ENCODE results near the gene ADAMTS9.

ADAMTS9 gene

GRCh38 chr3:64659617-64659978 lies 28.2 kb downstream of the ADAMTS9 start:
- Histone ChIP-seq H3K4me3 (ENCODE audit: low read length) (no peak overlapping the region), H3K27ac (ENCODE audit: low read depth, low read length) (no peak overlapping the region), H3K27me3 (ENCODE audit: control insufficient read depth, insufficient read depth, low read length) (no peaks in the 10 kb centered on the region), H3K9ac (ENCODE audit: low read length) (no peak overlapping the region), H3K36me3 (ENCODE audit: control insufficient read depth, insufficient read depth, low read length) (peaks cover 2% of the 10 kb centered on the region), H3K4me1 (ENCODE audit: control insufficient read depth, insufficient read depth, low read length) (peaks cover 3% of the 10 kb centered on the region)

DNA sequence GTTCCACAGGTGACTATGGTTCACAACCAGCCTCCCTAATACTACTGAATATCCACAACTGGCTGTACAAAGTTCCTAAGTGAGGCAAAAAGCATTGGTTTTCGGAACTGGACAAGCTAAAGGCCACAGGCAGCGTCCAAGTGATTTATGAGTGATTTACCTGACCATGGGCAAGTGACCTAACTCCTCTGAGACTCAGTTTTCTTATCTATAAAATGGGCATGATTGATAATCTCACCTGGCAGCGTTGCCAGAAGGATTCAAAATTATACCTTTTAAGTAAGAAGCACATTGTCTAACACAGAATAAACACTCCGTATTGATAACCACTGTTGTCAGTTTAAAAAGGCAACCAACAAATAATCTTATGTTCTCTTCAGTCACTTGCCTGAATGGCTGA lies 29.8 kb downstream of the ADAMTS9 start:
- H3K9ac ChIP-seq (ENCODE audit: low read length): no peak overlapping the region
- H3K27ac ChIP-seq (ENCODE audit: low read depth, low read length): no peak overlapping the region
- H3K36me3 ChIP-seq (ENCODE audit: control insufficient read depth, insufficient read depth, low read length): peaks cover 2% of the 10 kb centered on the region
- no peak overlapping the region for H3K4me3 ChIP-seq (ENCODE audit: low read length)
- no peaks in the 10 kb centered on the region for H3K4me1 ChIP-seq (ENCODE audit: control insufficient read depth, insufficient read depth, low read length)
- H3K27me3 ChIP-seq (ENCODE audit: control insufficient read depth, insufficient read depth, low read length): no peaks in the 10 kb centered on the region

DNA sequence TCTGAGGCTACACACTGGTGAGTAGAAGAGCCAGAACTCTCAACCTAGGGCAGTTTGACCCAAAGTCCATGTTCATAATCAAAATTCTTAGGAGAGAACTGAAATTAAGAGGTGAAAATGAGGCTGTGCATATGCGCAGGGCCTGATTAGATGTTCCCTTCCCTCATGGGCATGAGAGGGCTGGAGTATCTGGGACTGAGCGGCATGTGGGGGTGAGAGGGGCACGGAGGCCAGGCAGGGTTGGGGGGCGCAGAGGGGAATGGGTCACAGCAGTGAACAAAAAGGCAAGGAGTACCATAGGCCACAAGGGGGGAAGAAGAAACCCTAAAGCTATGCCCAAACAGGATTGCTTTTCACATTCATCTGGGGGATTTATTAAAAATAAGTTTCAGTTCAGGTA lies 31.3 kb downstream of the ADAMTS9 start:
- H3K36me3 ChIP-seq (ENCODE audit: control insufficient read depth, insufficient read depth, low read length): peaks cover 2% of the 10 kb centered on the region
- H3K4me3 ChIP-seq (ENCODE audit: low read length): no peak overlapping the region
- no peak overlapping the region for H3K27ac ChIP-seq (ENCODE audit: low read depth, low read length)
- no peaks in the 10 kb centered on the region for H3K4me1 ChIP-seq (ENCODE audit: control insufficient read depth, insufficient read depth, low read length)
- H3K9ac ChIP-seq (ENCODE audit: low read length): no peak overlapping the region
- no peaks in the 10 kb centered on the region for H3K27me3 ChIP-seq (ENCODE audit: control insufficient read depth, insufficient read depth, low read length)

- peaks cover 8% of the 10 kb centered on the region for H3K4me1 ChIP-seq (ENCODE audit: control insufficient read depth, insufficient read depth, low read length)
- no peaks in the 10 kb centered on the region for H3K27me3 ChIP-seq (ENCODE audit: control insufficient read depth, insufficient read depth, low read length)
- no peak overlapping the region for H3K9ac ChIP-seq (ENCODE audit: low read length)
- peaks cover 2% of the 10 kb centered on the region for H3K36me3 ChIP-seq (ENCODE audit: control insufficient read depth, insufficient read depth, low read length)
- no peak overlapping the region for H3K4me3 ChIP-seq (ENCODE audit: low read length)
- H3K27ac ChIP-seq (ENCODE audit: low read depth, low read length): no peak overlapping the region
Observed at GRCh38 chr3:64655160-64655559, 32.6 kb downstream of the ADAMTS9 start.

- Histone ChIP-seq H3K4me3 (ENCODE audit: low read length) (no peak overlapping the region), H3K27ac (ENCODE audit: low read depth, low read length) (no peak overlapping the region), H3K36me3 (ENCODE audit: control insufficient read depth, insufficient read depth, low read length) (peaks cover 2% of the 10 kb centered on the region), H3K4me1 (ENCODE audit: control insufficient read depth, insufficient read depth, low read length) (peaks cover 8% of the 10 kb centered on the region), H3K9ac (ENCODE audit: low read length) (no peak overlapping the region), H3K27me3 (ENCODE audit: control insufficient read depth, insufficient read depth, low read length) (no peaks in the 10 kb centered on the region)
Observed at GRCh38 chr3:64654013-64654412, 33.8 kb downstream of the ADAMTS9 start.

- no peak overlapping the region for H3K27ac ChIP-seq (ENCODE audit: low read depth, low read length)
- no peak overlapping the region for H3K4me3 ChIP-seq (ENCODE audit: low read length)
- H3K9ac ChIP-seq (ENCODE audit: low read length): no peak overlapping the region
- peaks cover 8% of the 10 kb centered on the region for H3K4me1 ChIP-seq (ENCODE audit: control insufficient read depth, insufficient read depth, low read length)
- H3K36me3 ChIP-seq (ENCODE audit: control insufficient read depth, insufficient read depth, low read length): no peaks in the 10 kb centered on the region
- no peaks in the 10 kb centered on the region for H3K27me3 ChIP-seq (ENCODE audit: control insufficient read depth, insufficient read depth, low read length)
Observed at GRCh38 chr3:64653101-64653500, 34.7 kb downstream of the ADAMTS9 start.

GRCh38 chr3:64651741-64652241 lies 36.0 kb downstream of the ADAMTS9 start:
- Histone ChIP-seq H3K27ac (ENCODE audit: low read depth, low read length) (no peak overlapping the region), H3K36me3 (ENCODE audit: control insufficient read depth, insufficient read depth, low read length) (no peaks in the 10 kb centered on the region), H3K4me1 (ENCODE audit: control insufficient read depth, insufficient read depth, low read length) (peaks cover 8% of the 10 kb centered on the region), H3K27me3 (ENCODE audit: control insufficient read depth, insufficient read depth, low read length) (no peaks in the 10 kb centered on the region), H3K4me3 (ENCODE audit: low read length) (no peak overlapping the region), H3K9ac (ENCODE audit: low read length) (no peak overlapping the region)

- Histone ChIP-seq H3K27me3 (ENCODE audit: control insufficient read depth, insufficient read depth, low read length) (no peaks in the 10 kb centered on the region), H3K4me3 (ENCODE audit: low read length) (no peak overlapping the region), H3K27ac (ENCODE audit: low read depth, low read length) (no peak overlapping the region), H3K36me3 (ENCODE audit: control insufficient read depth, insufficient read depth, low read length) (no peaks in the 10 kb centered on the region), H3K4me1 (ENCODE audit: control insufficient read depth, insufficient read depth, low read length) (peaks cover 8% of the 10 kb centered on the region), H3K9ac (ENCODE audit: low read length) (no peak overlapping the region)
Observed at GRCh38 chr3:64651303-64651702, 36.5 kb downstream of the ADAMTS9 start.

GRCh38 chr3:64650715-64651114 lies 37.1 kb downstream of the ADAMTS9 start:
- no peak overlapping the region for H3K27ac ChIP-seq (ENCODE audit: low read depth, low read length)
- H3K4me1 ChIP-seq (ENCODE audit: control insufficient read depth, insufficient read depth, low read length): peaks cover 8% of the 10 kb centered on the region
- H3K36me3 ChIP-seq (ENCODE audit: control insufficient read depth, insufficient read depth, low read length): no peaks in the 10 kb centered on the region
- H3K4me3 ChIP-seq (ENCODE audit: low read length): no peak overlapping the region
- no peak overlapping the region for H3K9ac ChIP-seq (ENCODE audit: low read length)
- no peaks in the 10 kb centered on the region for H3K27me3 ChIP-seq (ENCODE audit: control insufficient read depth, insufficient read depth, low read length)

DNA sequence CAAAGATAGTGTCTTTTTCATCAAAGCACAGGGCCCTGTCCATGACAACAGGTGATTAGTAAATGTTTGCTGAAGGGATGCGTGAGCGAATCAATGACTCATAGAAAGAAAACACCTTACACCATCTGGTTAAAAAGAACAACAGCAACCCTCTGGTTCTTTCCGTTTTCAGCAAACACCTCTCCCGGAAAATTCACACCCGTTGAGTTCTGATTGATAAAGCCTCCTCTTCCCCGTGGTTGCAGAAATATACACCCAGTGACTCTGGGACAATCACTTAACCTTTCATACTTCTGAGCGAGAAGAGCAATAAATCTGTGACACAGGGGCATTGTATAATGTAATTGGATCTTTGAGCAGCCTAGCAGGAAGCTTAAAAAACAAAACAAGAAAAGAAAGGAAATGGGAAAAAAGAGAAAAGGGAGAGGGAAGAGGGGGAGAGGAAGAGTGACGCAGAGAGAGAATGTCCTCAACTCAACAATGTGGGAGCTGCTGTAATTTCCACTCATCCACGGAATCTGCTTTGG lies 37.6 kb downstream of the ADAMTS9 start:
- Histone ChIP-seq H3K27me3 (ENCODE audit: control insufficient read depth, insufficient read depth, low read length) (no peaks in the 10 kb centered on the region), H3K4me3 (ENCODE audit: low read length) (no peak overlapping the region), H3K4me1 (ENCODE audit: control insufficient read depth, insufficient read depth, low read length) (peaks cover 11% of the 10 kb centered on the region), H3K9ac (ENCODE audit: low read length) (no peak overlapping the region), H3K27ac (ENCODE audit: low read depth, low read length) (no peak overlapping the region), H3K36me3 (ENCODE audit: control insufficient read depth, insufficient read depth, low read length) (no peaks in the 10 kb centered on the region)

DNA sequence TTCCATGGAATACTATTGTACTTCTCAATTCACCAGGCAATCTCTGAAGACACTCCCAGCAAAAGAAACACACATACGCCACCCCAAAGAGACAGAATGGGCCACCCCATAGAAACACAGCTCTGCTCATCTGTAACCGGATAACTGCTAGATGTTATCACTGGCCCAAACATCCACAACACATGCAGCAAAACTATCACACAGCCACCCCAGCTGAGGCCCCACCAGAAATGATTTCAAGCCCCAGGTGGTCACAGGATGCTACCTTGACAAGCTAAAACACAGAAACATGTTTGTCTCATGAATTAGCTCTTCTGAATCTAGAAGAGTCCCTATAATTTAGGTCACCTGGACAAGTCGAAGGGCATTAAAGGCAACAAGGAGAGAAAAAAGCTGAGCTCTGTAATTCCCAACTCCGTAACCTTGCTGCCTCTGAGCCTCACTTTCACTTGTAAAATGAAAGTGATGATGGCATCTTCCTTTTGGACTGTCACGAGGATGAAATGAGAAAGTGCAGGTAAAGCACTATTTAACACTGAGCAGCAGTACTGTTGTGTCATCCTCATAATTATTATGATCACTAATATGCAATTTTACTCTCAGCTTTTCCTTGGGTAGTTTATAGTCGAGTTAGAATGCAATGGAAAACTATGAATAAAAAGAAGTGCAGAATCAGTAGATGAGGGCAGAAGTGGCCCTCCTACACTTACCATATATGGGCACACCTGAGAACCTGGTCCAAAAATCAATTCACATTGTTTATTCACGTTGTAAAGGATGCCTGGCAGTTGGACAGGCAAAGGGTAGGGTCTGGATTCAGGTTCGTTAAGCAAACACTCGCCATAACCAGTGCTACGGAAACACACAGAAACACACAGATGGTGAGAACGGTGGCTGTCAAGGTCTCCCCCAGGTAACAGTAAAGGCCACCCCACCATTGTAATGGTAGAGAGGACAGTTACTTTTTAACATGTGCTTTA lies 38.6 kb downstream of the ADAMTS9 start:
- Histone ChIP-seq H3K27ac (ENCODE audit: low read depth, low read length) (peak overlapping the region; percentile 19), H3K36me3 (ENCODE audit: control insufficient read depth, insufficient read depth, low read length) (no peaks in the 10 kb centered on the region), H3K27me3 (ENCODE audit: control insufficient read depth, insufficient read depth, low read length) (no peaks in the 10 kb centered on the region), H3K9ac (ENCODE audit: low read length) (no peak overlapping the region), H3K4me3 (ENCODE audit: low read length) (no peak overlapping the region), H3K4me1 (ENCODE audit: control insufficient read depth, insufficient read depth, low read length) (peaks cover 11% of the 10 kb centered on the region)

- Histone ChIP-seq H3K9ac (ENCODE audit: low read length) (no peak overlapping the region), H3K4me3 (ENCODE audit: low read length) (no peak overlapping the region), H3K36me3 (ENCODE audit: control insufficient read depth, insufficient read depth, low read length) (no peaks in the 10 kb centered on the region), H3K4me1 (ENCODE audit: control insufficient read depth, insufficient read depth, low read length) (peaks cover 12% of the 10 kb centered on the region), H3K27ac (ENCODE audit: low read depth, low read length) (no peak overlapping the region), H3K27me3 (ENCODE audit: control insufficient read depth, insufficient read depth, low read length) (no peaks in the 10 kb centered on the region)
Observed at GRCh38 chr3:64647825-64648224, 40.0 kb downstream of the ADAMTS9 start.

Measured in rectal smooth muscle tissue (tissue), 1 donor.